ENCODE data around the gene IFT88.

DNA sequence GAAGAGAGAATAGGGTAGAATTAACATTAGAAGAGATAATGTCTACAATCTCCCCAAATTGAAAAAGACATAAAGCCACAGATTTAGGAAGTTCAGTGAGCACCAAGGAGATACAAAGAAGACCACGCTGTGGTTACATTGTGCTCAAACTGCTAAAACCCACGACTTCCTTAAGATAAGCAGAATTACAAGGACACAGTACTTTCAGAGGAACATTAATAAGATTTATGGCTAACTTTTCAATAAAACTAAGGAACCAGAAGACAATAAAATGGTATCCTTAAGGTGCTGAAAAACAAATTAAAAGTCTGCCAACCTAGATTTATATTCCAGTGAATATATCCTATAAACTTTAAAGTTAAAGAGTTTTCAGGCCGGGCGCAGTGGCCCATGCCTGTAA, 129.1 kb downstream of the IFT88 start:
- no peak for TF ChIP-seq EZH2phosphoT487 (IDR thresholded peaks at IDR 0.05; ENCODE audit: low read length)
- no peak for TF ChIP-seq EZH2 (optimal IDR thresholded peaks at IDR 0.05; ENCODE audit: low read depth, low read length)

Data from MM.1S (cell line).